IPS-15b (cell line): ENCODE measurements around the gene LRRC71.
A peak's percentile ranks its signal among the peaks of the same experiment; 100 is the strongest.

ENCODE experiments used
- H3K27me3 ChIP-seq: one replicate; pipeline ENCODE4 v1.6.1; 2013; ENCODE audit warnings: low read length; ENCODE audit not compliant: control insufficient read depth, insufficient read depth
- H3K36me3 ChIP-seq: one replicate; pipeline ENCODE4 v1.6.1; 2013; ENCODE audit warnings: low read length; ENCODE audit not compliant: control insufficient read depth, insufficient read depth
- H3K4me1 ChIP-seq: one replicate; pipeline ENCODE4 v1.6.1; 2013; ENCODE audit warnings: mild to moderate bottlenecking, low read length; ENCODE audit not compliant: control insufficient read depth, insufficient read depth
- H3K4me3 ChIP-seq: one replicate; pipeline ENCODE4 v1.5.1; 2013; ENCODE audit warnings: low read depth, low read length
- H3K9ac ChIP-seq: one replicate; pipeline ENCODE4 v1.6.1; 2013; ENCODE audit warnings: low read depth, mild to moderate bottlenecking, low read length
- H3K9me3 ChIP-seq: one replicate; pipeline ENCODE4 v1.6.1; 2013; ENCODE audit warnings: mild to moderate bottlenecking, low read length; ENCODE audit not compliant: control insufficient read depth, insufficient read depth

Gene LRRC71

DNA sequence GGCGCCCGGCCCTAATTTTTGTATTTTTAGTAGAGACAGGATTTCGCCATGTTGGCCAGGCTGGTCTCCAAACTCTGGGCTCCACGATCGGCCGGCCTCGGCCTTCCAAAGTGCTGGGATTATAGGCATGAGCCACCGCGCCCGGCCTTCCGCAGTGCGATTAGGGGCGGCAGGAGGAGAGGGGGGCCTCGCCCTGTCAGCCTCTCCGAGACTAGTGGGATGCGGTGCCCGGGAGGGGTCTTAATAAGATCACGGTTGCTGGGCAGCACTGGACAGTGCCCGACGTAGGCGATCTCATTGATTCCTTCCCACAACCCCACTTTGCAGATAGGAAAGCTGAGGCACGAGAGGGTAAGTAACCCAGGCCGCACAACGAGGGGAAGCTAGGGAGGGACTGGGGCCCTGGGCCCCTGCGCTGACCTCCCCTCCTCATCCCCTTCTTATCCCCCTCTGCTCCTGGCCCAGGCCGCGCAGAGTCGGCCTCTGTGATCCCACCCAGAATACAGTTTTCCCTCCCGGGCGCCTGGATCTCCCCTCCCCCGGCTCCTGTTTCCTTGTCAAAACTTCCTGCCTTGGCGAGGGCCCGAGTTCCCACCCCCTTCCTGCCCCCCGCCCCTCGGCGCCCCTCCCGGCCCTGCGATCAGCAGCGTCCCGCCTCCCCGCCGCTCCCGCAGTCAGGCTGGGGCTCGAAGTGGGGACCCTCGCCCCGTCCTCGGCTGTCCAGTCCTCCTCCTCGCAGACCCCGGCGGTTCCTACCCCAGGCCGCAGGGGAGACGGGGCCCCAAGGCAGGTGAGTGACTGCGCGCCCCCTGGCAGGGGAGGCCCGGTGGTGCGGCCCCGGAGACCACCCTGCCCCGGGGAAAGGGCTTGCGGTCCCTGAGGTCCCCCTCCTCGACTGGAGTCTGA, 27.1 kb upstream of the LRRC71 start, which contains the start of gene PEAR1:
Gene PEAR1, plus strand, starts transcription at position 671 of the 906 bp plus-strand sequence. CDS start 10,209 bp downstream, outside the sequence.
- H3K27me3 ChIP-seq, result peaks cover 68% of the 10 kb centered on the region
- no peaks in the 10 kb centered on the region for H3K9me3 ChIP-seq
- peaks cover 6% of the 10 kb centered on the region for H3K4me1 ChIP-seq
- H3K36me3 ChIP-seq, result no peaks in the 10 kb centered on the region
- H3K9ac ChIP-seq, result no peak within 1 kb of the TSS
- peak within 1 kb of the TSS; percentile 59 for H3K4me3 ChIP-seq

DNA sequence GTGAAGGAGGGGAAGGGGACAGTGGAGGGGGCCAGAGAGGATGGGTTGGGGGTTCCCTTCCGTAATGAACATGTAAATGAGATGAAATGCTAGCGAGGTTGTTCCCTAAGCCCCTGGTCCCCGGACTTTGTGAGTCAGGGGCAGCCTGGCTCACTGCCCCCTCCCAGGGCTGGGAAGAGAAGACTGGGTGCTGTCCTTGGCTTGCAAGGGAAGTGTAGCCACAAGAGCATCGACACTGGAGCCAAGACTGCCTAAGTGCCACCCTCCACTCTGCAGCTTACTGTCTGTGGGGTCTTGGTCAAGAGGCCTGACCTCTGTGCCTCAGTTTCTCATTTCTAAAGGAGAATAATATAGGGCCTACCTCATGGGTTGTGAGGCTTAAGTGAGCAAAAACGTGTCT, 26.4 kb upstream of the LRRC71 start:
- Histone ChIP-seq H3K4me3 (peak overlapping the region; percentile 59), H3K27me3 (peaks cover 69% of the 10 kb centered on the region), H3K36me3 (no peaks in the 10 kb centered on the region), H3K4me1 (peaks cover 6% of the 10 kb centered on the region), H3K9me3 (no peaks in the 10 kb centered on the region), H3K9ac (no peak overlapping the region)

DNA sequence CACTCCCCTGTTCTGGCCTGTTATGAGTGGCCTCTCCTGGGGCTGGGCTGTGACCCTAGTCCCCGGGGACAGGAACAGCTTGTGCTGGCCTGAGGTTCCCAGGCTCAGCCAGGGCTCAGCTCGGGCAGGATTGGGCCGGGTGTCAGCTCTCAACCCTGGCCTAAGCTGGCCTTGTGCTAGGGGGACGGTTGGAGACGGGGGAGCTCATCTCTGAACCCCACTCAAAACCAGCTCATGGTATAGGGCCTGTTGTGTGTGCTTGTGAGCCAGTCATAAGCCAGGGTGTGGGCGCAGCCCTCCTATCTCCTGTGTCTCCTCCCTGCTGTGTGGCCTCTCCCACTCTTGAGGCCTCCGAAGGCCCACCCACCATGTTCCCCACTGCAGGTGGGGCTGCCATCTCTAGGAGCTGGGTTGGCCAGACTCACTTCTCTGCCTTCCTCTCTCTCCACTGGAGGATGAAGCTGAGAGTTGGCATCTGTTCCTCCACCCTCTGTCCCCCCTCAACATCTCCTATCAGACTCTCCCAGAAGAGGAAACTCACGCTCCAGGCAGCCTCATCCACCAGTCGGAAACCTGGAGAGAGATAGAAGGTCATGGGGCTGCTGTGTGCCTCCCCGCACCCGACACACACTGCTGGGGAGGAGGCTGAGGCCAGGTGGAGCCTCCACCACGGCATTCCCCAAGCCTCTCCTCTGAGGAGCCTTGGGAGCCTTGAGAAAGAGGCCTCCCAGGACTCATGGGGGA, 25.5 kb upstream of the LRRC71 start:
- no peak overlapping the region for H3K9ac ChIP-seq
- H3K9me3 ChIP-seq, result no peaks in the 10 kb centered on the region
- H3K4me1 ChIP-seq, result peaks cover 6% of the 10 kb centered on the region
- no peak overlapping the region for H3K4me3 ChIP-seq
- no peaks in the 10 kb centered on the region for H3K36me3 ChIP-seq
- peaks cover 61% of the 10 kb centered on the region for H3K27me3 ChIP-seq

DNA sequence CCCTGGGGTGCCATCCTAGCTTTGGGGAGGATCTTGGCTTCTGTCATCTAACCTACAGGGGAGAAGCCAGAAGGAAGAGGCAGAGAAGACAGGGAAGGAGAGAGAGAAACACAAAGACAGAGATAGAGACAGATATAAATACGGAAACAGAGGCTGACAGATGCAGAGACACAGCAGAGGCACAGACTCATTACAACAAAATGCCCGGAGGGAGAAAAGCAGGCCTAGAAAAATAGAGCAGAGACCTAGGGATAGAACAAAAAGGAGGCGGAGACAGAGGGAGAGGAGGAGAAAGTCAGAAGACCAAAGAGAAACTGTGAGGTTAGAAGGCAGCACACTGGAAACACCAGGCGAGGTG, 25.0 kb upstream of the LRRC71 start:
- Histone ChIP-seq H3K9me3 (no peaks in the 10 kb centered on the region), H3K9ac (no peak overlapping the region), H3K36me3 (no peaks in the 10 kb centered on the region), H3K4me3 (no peak overlapping the region), H3K4me1 (peaks cover 5% of the 10 kb centered on the region), H3K27me3 (peaks cover 58% of the 10 kb centered on the region)

DNA sequence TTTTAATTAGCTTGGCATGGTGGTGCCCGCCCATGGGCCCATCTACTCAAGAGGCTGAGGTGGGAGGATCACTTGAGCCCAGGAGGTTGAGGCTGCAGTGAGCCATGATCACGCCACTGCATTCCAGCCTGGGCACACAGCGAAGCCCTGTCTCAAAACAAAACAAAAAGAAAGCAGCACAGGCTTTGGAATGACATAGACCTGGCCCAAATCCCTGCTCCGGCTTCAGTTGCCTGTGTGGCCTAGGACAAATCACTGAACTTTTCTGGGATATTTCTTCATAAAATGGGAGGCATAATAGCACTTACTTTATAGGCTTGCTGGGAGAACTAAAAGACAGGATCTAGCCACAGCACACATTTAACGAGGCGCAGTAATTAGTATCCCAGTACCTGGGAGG, 24.5 kb upstream of the LRRC71 start:
- Histone ChIP-seq H3K4me1 (peaks cover 4% of the 10 kb centered on the region), H3K9ac (no peak overlapping the region), H3K4me3 (no peak overlapping the region), H3K27me3 (peaks cover 54% of the 10 kb centered on the region), H3K9me3 (no peaks in the 10 kb centered on the region), H3K36me3 (no peaks in the 10 kb centered on the region)

- Histone ChIP-seq H3K9ac (no peak overlapping the region), H3K27me3 (peaks cover 52% of the 10 kb centered on the region), H3K4me3 (no peak overlapping the region), H3K36me3 (no peaks in the 10 kb centered on the region), H3K9me3 (no peaks in the 10 kb centered on the region), H3K4me1 (peaks cover 4% of the 10 kb centered on the region)
Observed at GRCh38 chr1:156896490-156897033, 23.9 kb upstream of the LRRC71 start.

GRCh38 chr1:156897078-156897825, 23.2 kb upstream of the LRRC71 start:
- H3K9me3 ChIP-seq, result no peaks in the 10 kb centered on the region
- H3K27me3 ChIP-seq, result peaks cover 46% of the 10 kb centered on the region
- no peak overlapping the region for H3K9ac ChIP-seq
- no peaks in the 10 kb centered on the region for H3K36me3 ChIP-seq
- H3K4me1 ChIP-seq, result peaks cover 4% of the 10 kb centered on the region
- no peak overlapping the region for H3K4me3 ChIP-seq

DNA sequence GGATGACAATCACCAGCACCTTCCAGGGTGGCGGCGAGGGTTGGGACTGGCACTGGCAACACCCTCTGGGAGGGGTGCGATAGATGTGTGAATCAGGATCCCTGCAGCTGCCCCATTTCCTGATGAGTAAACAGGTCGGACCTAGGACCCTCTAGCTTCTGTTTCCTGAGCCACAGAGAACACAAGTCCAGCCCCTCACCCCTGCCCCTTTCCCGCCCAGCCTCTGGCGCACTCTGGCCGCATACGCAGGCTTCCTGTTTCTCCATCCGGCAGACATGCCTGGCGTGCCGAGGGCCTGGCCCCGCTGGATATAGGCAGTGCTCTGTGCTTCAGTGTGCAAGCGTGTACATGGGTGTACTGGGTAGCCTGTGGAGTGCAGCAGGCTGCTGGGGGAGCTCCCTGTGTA, 22.3 kb upstream of the LRRC71 start:
- Histone ChIP-seq H3K9ac (no peak overlapping the region), H3K4me1 (peaks cover 4% of the 10 kb centered on the region), H3K9me3 (no peaks in the 10 kb centered on the region), H3K36me3 (no peaks in the 10 kb centered on the region), H3K27me3 (peaks cover 38% of the 10 kb centered on the region), H3K4me3 (no peak overlapping the region)

DNA sequence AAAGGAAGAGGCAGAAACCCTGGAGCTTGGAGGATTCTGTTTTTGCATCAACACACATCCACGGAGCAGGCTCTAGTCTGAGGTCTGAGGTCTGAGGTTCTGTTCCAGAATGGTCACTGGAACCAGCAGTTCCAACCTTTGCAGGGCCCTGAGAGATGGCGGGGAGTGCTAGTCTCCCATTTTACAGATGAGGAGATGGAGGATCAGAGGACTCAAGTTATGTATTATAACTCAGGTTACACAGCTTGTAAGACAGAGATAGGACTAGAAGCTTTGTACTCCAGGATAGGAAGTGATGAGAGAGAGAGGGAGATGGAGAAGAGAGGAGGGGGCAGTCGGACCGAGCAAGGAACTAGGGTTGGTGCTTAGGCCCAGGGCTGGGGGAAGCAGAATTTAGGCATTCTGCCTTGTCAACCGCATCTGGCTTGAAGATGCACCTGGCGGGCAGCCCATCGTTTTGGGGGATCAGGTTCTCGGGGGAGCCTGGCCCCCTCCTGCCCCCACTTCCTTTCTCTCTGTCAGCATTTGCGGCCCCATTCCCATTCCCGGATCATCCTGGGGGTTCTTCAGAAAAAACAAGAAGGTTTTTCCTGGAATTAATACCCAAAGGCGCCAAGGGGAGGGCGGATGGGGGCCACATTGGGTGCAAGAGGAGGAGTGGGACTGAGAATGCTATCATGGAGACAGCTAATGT, 21.3 kb upstream of the LRRC71 start:
- Histone ChIP-seq H3K9me3 (no peaks in the 10 kb centered on the region), H3K9ac (no peak overlapping the region), H3K27me3 (peaks cover 30% of the 10 kb centered on the region), H3K4me1 (peaks cover under 1% of the 10 kb centered on the region), H3K4me3 (no peak overlapping the region), H3K36me3 (no peaks in the 10 kb centered on the region)

GRCh38 chr1:156899956-156900718, 20.3 kb upstream of the LRRC71 start:
- H3K9ac ChIP-seq, result no peak overlapping the region

More at GRCh38 chr1:156899956-156900718, 20.3 kb upstream of the LRRC71 start:
- no peaks in the 10 kb centered on the region for H3K4me1 ChIP-seq
- no peaks in the 10 kb centered on the region for H3K9me3 ChIP-seq
- H3K36me3 ChIP-seq, result no peaks in the 10 kb centered on the region
- no peak overlapping the region for H3K4me3 ChIP-seq
- H3K27me3 ChIP-seq, result peaks cover 20% of the 10 kb centered on the region
